GM21367 (cell line): ENCODE results near the gene DTNBP1.
"Not testable (repeated sequence)": the region's sequence is repeated elsewhere in the genome, so short reads cannot be mapped to it uniquely, and the experiment has no call there.

Source experiments
- ATAC-seq: cut with Tn5 transposase; IDR thresholded peaks from one replicate; pipeline ENCODE4 v1.9.1; 2021; ENCODE audit not compliant: unreplicated experiment

The DTNBP1 gene

DNA sequence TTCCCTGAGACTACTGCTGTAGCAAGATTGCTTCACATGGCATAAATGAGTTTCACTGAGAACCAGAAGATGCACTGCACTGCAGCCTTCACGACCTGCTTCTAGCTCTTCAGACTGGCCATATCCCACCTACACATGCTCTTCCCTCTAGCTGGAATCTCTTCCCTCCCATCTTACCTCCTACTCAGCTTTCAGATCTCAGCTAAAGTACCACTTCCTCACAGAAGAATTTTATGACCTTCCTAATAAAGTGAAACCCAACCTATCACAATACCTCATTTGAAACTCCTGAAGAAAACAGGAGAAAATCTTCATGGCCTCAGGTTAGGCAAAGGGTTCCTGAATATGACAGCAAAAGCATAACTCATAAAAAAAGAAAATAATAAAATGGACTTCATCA lies 99.9 kb downstream of the DTNBP1 start:
- ATAC-seq: no peak

GRCh38 chr6:15561447-15562199 lies 101.2 kb downstream of the DTNBP1 start:
- no peak for ATAC-seq

GRCh38 chr6:15560713-15561112 lies 102.1 kb downstream of the DTNBP1 start:
- no peak for ATAC-seq

DNA sequence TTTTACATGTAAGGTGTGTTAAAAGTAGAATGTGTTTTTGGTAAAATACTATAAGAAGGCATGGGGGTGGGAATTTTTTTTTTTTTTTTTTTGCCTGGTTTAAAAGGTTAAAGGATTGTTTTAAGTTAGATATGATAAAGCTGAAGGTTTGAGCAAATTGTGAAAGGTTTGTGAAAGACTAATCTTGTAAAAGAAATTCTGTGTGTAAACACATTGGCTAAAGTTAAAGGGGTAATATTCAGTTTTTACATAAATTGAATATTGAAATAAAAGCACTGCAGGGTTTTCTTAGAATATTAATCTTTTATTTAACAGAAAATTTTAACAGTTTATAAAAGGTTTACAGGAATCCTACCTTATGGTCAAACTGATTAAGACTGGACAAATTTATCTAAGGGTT lies 105.7 kb downstream of the DTNBP1 start:
- no peak for ATAC-seq

- ATAC-seq: no peak
Observed at GRCh38 chr6:15556711-15557110, 106.1 kb downstream of the DTNBP1 start.

DNA sequence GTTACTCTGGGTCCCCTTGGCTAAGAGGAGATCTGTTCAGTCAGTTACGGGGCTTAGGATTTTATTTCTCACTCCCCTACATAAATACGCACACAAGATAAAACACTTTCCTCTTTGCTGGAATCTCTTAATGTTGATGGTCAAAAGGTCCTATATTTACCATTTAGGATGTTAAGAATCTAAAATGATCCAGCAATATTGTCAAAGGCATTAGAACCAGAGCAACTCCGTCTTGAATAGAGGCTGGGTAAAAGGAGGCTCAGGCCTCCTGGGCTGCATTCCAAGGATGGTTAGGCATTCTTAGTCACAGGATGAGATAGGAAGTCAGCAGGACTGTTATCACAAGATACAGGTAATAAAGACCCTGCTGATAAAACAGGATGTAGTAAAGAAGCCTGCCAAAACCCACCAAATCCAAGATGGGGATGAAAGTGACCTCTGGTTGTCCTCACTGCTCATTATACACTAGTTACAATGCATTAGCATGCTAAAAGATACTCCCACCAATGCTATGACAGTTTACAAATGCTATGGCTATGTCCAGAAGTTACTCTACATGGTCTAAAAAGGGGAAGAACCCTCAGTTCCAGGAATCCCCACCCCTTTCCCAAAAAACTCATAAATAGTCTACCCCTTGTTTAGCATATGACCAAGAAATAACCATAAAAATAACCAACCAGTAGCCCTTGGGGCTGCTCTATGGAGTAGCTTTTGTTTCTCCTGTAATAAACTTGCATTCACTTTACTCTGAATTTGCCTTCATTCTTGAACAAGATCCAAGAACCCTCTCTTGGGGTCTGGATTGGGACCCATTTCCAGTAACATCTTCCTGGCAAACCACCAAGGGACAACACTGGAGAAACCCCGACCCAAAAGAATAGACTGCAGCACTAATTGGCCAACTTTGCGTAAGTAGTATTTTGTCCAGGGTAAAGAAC lies 107.5 kb downstream of the DTNBP1 start:
- no peak for ATAC-seq

DNA sequence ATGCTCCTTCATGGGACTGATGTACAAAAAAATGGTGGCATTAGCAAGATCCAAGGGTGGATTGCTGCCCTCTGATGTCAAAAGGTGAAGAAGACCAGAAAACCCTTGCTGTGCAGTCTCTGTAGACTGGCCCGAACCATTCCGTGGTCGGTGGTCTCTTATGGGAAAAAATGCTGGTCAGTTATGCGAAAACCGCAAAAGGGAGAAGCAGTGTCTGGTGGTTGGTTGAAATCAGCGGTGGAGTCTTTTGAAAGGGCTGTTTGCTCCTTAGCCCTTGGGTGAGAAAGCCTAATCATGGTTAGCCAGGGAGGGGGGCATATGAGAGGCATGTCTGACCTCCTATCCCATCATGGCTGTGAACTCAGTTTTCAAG lies 108.1 kb downstream of the DTNBP1 start:
- no peak for ATAC-seq

DNA sequence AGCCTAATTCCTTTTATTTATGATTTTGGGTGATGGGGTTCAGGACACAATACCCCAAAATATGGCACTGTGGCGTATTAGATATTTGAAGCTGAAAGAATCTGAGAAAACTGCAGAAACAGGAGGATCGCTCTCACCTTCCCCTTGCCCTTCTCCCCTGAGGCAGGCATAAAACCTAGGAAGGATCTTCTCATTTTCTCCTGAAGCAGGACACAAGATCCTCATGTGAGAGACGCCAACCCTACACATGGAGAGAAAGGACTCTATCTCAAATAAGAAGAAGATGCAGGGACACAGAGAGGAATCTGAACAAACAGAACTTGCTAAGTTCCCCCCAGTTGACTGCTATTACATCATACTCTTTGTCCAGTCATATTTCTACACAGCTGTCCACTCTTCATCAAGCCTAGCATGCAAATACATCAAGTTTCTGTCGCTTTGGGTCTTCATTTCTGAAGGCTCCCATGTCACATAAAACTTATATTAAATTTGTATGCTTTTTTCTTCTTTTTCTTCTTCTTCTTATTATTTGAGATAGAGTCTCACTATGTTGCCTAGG lies 109.0 kb downstream of the DTNBP1 start:
- no peak for ATAC-seq

GRCh38 chr6:15553031-15553430 lies 109.8 kb downstream of the DTNBP1 start:
- ATAC-seq: no peak

DNA sequence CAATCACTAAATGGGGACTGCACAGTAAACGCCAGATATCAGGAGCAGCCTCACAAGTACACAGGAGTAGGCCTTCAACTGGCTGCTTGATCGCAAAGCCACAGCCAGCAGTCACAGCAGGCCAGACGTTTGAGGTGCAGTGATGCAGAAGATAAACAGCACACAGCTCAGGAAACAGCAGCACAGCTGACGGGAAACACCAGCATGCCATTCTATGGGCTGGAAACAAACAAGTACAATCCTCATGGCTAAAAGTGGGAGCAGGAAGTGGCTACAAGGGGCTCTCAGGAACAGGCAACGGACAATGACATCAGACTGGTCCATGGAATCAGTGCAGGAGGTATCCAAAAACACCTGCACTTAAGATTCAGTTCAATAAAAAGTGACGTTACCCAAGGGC lies 111.0 kb downstream of the DTNBP1 start:
- ATAC-seq: no peak

- no peak for ATAC-seq
Observed at GRCh38 chr6:15551262-15551661, 111.6 kb downstream of the DTNBP1 start.

DNA sequence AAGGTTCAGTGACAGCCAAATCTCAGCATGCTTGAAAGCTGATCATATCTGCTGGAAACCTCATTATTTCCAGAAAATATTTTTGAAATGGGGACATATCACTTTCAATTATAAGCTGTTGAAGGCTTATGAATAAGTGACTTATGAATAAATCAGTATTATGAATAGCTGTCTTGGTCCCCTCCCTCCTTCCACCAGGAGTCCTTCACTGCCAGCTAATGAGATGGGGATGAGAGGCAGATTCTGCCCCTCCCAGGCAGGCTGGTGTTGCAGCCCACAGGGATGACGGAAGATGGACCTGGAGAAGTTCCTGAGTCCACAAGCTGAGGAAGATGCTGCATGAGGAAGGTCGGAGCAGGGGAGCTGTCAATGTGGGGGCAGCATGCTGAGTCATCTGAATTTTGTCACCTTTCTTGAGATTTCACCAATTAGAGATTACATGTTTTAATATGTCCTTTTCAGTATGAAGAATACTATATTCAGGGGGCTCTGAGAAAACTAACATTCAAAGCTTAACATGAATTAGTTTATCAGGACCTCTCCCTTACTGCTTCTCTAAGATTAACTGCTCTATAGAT lies 112.2 kb downstream of the DTNBP1 start:
- ATAC-seq: no peak

GRCh38 chr6:15549371-15549770 lies 113.5 kb downstream of the DTNBP1 start:
- ATAC-seq: no peak

DNA sequence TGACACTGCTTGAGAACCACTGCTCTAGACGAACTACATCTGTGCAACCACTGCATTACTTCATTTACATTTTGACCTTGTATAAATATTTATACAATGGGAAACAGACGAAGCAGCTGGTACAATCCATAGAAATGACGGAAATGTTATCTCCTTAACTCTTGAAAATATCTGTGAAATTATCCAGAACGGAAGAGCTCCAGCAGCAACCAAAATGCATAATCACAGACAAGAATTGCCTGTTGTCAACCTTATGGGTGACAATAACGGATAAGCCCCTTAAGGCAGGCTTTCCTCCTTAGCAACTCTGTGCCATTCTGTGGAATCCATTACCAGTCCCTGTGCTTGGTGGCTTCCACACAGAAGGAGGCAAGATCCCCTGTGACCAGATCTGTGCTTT lies 115.4 kb downstream of the DTNBP1 start:
- no peak for ATAC-seq

DNA sequence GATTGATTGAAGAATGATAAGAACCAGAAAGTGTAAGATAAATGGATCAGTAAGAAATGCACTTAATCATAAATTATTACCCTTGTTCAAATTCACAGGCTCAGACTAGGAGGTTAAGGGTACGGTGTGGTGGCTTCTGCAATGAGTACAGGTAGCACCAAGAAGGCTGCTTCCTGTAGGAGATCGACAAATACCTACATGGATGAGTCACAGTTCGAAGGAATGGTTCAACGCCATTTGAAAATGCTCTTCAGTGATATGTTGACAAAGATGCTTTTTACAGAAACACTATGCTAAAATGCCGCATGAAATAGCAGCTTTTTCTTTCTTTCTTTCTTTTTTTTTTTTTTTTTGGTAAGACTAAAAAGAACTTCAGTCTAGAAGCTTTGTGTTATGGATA lies 116.2 kb downstream of the DTNBP1 start:
- ATAC-seq: no peak

GRCh38 chr6:15544321-15544900 lies 118.4 kb downstream of the DTNBP1 start:
- ATAC-seq: no peak

DNA sequence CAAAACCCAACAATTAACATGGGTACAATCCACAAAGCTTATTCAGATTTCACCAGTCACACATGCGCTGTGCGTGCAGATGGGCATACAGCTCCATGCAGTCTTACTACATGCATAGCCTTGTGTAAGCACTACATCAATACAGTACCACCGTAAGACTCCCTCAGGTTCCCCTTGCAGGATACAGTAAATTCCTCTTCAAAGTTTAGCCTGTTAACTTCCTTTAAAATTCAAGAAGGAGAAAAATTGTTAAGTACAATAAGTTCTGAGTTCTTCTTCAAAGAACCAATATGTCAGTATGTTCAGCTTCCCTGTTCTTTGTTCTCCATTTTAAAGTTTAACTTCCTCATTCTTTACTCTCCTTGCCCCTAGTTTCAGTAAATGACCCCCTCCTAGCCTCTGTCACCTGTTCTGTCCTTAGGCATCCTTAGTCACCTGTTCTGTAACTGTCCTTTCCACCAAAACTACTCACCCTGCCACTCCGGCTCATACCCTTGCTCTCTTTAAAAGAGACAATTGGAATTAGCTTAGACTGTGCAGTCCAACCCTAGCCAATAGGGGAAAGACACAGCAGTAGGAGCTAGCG lies 119.4 kb downstream of the DTNBP1 start:
- not testable (repeated sequence) for ATAC-seq

DNA sequence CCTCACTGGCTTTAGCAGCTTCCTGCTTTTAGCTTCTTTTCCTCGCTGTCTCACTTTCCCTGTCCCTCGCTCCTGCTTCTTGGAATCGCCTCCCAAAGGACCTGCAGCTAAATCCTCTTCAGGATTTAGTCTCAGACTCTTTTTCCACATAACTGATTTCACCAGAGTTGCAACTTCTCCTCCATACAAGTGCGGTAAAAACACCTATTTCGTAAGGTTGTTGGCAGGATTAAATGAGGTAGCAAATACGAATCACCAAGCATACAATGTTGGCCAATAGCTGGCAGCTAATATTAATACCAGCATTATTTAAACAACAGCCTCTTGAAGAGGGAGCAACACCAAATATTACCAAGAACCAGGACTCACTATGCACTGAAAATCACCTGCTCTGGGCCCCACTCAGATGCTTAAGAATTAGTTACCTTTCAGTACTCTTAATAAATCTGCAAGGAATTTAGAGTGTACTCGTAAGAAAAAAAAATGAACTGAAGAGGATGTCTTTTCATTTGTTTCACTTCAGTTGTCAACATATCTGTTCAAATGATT lies 123.0 kb downstream of the DTNBP1 start:
- no peak for ATAC-seq

GRCh38 chr6:15538766-15539495 lies 123.9 kb downstream of the DTNBP1 start:
- no peak for ATAC-seq

DNA sequence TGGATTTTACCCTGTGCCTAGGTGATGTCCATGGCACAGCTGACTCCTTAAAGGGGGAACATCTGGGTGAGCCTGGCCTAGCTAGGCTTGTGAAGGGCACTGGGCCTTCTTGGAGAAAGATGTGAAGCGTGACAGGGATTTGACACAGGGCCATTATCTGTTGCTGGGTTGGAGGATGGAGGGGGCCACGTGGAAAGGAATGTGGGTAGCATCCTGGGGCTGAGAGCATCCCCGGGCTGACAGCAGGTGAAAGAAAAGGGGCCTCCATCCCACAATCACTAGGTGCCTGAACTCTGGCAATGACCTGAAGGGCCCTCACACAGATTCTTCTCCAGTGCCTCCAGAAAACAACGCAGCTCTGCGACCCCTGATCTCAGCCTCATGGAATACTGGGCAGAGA lies 124.7 kb downstream of the DTNBP1 start:
- no peak for ATAC-seq
